Lung (tissue), 12 donors: Measurements from ENCODE around the gene OR2T1. TPM values are rescaled to one million over a fixed set of nuclear protein-coding genes. Genes with fewer than 3 reads are reported as not detected.

Experiments used
- ATAC-seq: fragments of 200-7000 bp; cut with Tn5 transposase; one replicate; pipeline ENCODE4 v1.9.1; 2020; ENCODE audit warnings: moderate number of reproducible peaks; ENCODE audit not compliant: insufficient read depth, low FRiP score
- DNase-seq, 3 donors: peaks; one replicate each; pipeline ENCODE4 v3.0.0-alpha.2; 2013 to 2017
- H3K27ac ChIP-seq, 2 donors: one replicate each; pipeline ENCODE4 v1.5.1; 2013; ENCODE audit warnings: mild to moderate bottlenecking in 2 of 2, moderate library complexity in 2 of 2, control low read depth in 1 of 2, inconsistent platforms in 1 of 2, low read depth in 1 of 2, low read length in 1 of 2
- H3K27me3 ChIP-seq, 3 donors: one replicate each; pipeline ENCODE4 v1.5.1; 2013; ENCODE audit warnings: low read length in 2 of 3; ENCODE audit not compliant: control insufficient read depth in 3 of 3, insufficient read depth in 3 of 3
- H3K36me3 ChIP-seq, 4 donors: one replicate each; pipeline ENCODE4 v1.5.1; 2013; ENCODE audit warnings: low read length in 4 of 4, mild to moderate bottlenecking in 1 of 4, moderate library complexity in 1 of 4; ENCODE audit not compliant: control insufficient read depth in 4 of 4, insufficient read depth in 4 of 4
- H3K4me1 ChIP-seq, 5 donors: one replicate each; pipeline ENCODE4 v1.5.1; 2013; ENCODE audit warnings: low read length in 5 of 5, mild to moderate bottlenecking in 2 of 5, moderate library complexity in 1 of 5; ENCODE audit not compliant: control insufficient read depth in 5 of 5, insufficient read depth in 5 of 5
- H3K4me3 ChIP-seq: one replicate; pipeline ENCODE4 v1.5.1; 2013; ENCODE audit warnings: mild to moderate bottlenecking, control low read depth, moderate library complexity
- H3K9ac ChIP-seq, 2 donors: one replicate each; pipeline ENCODE4 v1.5.1; 2013; ENCODE audit warnings: low read length in 2 of 2, control low read depth in 1 of 2; ENCODE audit not compliant: insufficient read depth in 1 of 2
- H3K9me3 ChIP-seq, 4 donors: one replicate each; pipeline ENCODE4 v1.5.1; 2013; ENCODE audit warnings: low read length in 3 of 4, mild to moderate bottlenecking in 1 of 4, moderate library complexity in 1 of 4; ENCODE audit not compliant: control insufficient read depth in 4 of 4, insufficient read depth in 3 of 4
- CTCF ChIP-seq: IDR thresholded peaks from 2 replicates; pipeline ENCODE4 v1.5.1; 2012; ENCODE audit warnings: mild to moderate bottlenecking; ENCODE audit errors: control extremely low read depth, extremely low read depth
- WGBS, 2 donors: extraction: QIAGEN DNeasy Blood & Tissue Kit; methylation state at CpG; one replicate each; pipeline ENCODE4 v1.1.7; 2013; 5-methylcytosine and 5-hydroxymethylcytosine counted together
- polyA plus RNA-seq, 2 donors: library from polyadenylated mRNA; stranded (reverse); fragments of 200-250 nt; gene quantifications; one replicate each; pipeline ENCODE4 v1.2.1, GENCODE V29; 2013
- total RNA-seq, 2 donors: library from RNA; depleted of rRNA in 1 of 2; stranded (reverse); fragments of >200 nt in 1 of 2; gene quantifications; one replicate each; pipeline ENCODE4 v1.2.1, GENCODE V29; 2014 to 2021
- donor health status: control.
- donor health status: control.
- donor health status: Bipolar disorder and iron deficiency.
- donor health status: healthy.
- donor health status: DM: yes; HTN: yes; CAD: no.

OR2T1 gene
- total and polyA plus RNA-seq, 4 donors = not detected

DNA sequence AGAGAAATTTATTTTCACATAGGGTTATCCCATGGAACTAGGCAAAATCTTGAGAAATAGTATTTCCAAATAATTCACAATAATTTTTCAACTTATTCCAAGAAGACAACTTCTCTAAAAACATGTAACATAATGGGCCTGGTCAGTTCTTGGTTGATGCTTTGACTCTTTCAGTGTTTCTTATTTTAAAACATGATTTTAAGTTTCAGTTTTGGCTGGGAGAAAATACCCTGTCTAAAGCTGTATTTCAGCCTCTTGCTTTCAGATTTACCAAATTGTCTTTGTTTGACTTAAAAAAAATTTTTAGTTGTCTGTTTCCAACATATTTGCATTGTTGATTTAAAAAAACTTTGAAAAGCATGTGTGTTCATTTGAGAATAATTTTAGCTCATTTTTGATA lies 36.2 kb upstream of the OR2T1 start:
- no peak for TF ChIP-seq CTCF
- H3K36me3 ChIP-seq = no peaks in the 10 kb centered on the region
- peaks cover 0 to 12% (median 4%) of the 10 kb centered on the region in 4 donors for H3K9me3 ChIP-seq
- H3K9ac ChIP-seq = no peak overlapping the region
- DNase-seq (no peak), ATAC-seq (no peak)
- no peaks in the 10 kb centered on the region for H3K4me1 ChIP-seq
- H3K27ac ChIP-seq = no peak overlapping the region
- H3K4me3 ChIP-seq = no peak overlapping the region
- H3K27me3 ChIP-seq = no peaks in the 10 kb centered on the region

- H3K36me3 ChIP-seq = no peaks in the 10 kb centered on the region
- TF ChIP-seq CTCF = no peak
- H3K9me3 ChIP-seq = peaks cover 0 to 19% (median 4%) of the 10 kb centered on the region in 4 donors
- DNase-seq (no peak), ATAC-seq (no peak)
- H3K27me3 ChIP-seq = no peaks in the 10 kb centered on the region
- H3K4me3 ChIP-seq = no peak overlapping the region
- H3K9ac ChIP-seq = no peak overlapping the region
- H3K4me1 ChIP-seq = no peaks in the 10 kb centered on the region
- no peak overlapping the region for H3K27ac ChIP-seq
- WGBS, 2 donors = 44 to 61% methylated on average over 5 of the region's 5 CpGs
Measured at GRCh38 chr1:248372394-248372793, 30.5 kb upstream of the OR2T1 start.

DNA sequence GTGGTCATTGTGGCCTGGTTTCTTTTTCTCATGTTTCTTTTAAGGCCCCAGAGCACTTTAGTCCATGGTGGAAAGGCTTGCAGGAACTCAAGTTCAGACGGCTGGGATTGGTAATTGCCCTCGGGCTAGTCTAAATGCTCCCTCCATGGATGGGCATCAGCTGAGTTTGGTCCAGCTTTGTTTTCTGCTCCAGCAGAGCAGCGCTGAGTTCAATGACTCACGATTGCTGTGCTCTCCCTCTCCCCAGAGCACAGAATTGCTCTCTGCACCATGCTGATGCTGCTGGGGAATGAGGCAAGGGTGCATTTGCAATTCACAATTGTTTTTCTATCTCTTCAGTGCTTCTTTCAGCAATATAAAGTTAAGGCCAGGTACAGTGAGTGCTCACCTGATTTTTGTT lies 29.1 kb upstream of the OR2T1 start:
- no peak overlapping the region for H3K9ac ChIP-seq
- no peak for TF ChIP-seq CTCF
- no peak for ATAC-seq

DNA sequence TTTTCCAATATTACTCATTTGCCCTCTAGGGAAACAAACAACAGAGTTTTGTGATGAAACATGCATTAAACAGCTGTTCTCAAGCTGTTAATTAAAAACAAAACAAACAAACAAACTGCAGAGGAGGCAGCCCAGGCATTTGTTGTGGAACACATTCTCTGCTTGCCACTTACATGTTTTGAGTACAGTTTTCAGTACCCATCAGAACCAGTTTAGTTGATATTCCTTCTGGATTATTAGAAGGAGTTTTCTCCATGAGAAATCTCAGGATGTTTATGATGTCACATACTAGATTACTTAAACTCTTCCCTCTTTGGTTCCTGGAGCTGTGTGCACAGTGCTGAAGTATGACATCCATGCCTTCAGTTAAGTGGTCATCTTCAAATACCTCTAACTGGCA lies 27.4 kb upstream of the OR2T1 start, which contains the start of gene OR2T6:
Gene OR2T6, plus strand, starts transcription at position 301 of the 400 bp plus-strand sequence. CDS start 11,863 bp downstream, outside the sequence.
- ATAC-seq (no peak), DNase-seq (no peak)
- H3K4me3 ChIP-seq = no peak within 1 kb of the TSS
- no peak within 1 kb of the TSS for H3K9ac ChIP-seq
- no peaks in the 10 kb centered on the region for H3K36me3 ChIP-seq
- H3K27ac ChIP-seq = no peak within 1 kb of the TSS
- no peaks in the 10 kb centered on the region for H3K4me1 ChIP-seq
- TF ChIP-seq CTCF = no peak
- H3K9me3 ChIP-seq = peaks cover 0 to 13% (median 4%) of the 10 kb centered on the region in 4 donors
- H3K27me3 ChIP-seq = no peaks in the 10 kb centered on the region

More for the DNA sequence above, 29.1 kb upstream of the OR2T1 start:
- Histone ChIP-seq H3K9me3 (peaks cover 0 to 17% (median 4%) of the 10 kb centered on the region in 4 donors), H3K36me3 (no peaks in the 10 kb centered on the region), H3K27me3 (no peaks in the 10 kb centered on the region), H3K4me3 (no peak overlapping the region), H3K4me1 (no peaks in the 10 kb centered on the region), H3K27ac (no peak overlapping the region)
- 74 to 86% methylated on average over 4 of the region's 4 CpGs for WGBS, 2 donors
- DNase-seq = no peak
